ENCODE measurements around the gene MAPK8.
"Not testable (repeated sequence)": the region's sequence is repeated elsewhere in the genome, so short reads cannot be mapped to it uniquely, and the experiment has no call there.

The MAPK8 gene

DNA sequence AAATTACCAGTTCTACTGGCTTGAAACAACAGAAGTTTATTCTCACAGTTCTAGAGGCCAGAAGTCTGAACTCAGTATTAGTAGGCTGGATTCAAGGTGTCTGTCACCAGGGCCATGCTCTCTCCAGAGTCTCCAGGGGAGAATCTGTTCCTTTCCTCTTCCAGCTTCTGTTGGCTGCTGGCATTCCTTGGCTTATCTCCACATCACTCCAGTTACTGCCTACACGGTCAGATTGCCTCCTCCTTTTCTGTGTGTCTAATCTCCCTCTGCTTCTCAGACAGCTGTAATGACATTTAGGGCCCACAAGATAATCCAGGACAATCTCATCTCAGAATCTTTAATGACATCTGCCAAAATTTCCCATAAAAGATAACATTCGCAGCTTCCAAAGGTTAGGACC is 36.6 kb downstream of the MAPK8 start:
- ChIA-PET CTCF (no interaction called here), POLR2A (no interaction called here)
- TF ChIP-seq NFRKB (IDR thresholded peaks at IDR 0.05) (no peak), ARNT (IDR thresholded peaks at IDR 0.05) (no peak), SP1 (IDR thresholded peaks at IDR 0.05) (no peak), FOXK2 (IDR thresholded peaks at IDR 0.05) (no peak), BHLHE40 (IDR thresholded peaks at IDR 0.05; ENCODE audit: borderline replicate concordance) (no peak), SUZ12 (IDR thresholded peaks at IDR 0.05) (no peak), HDGF (IDR thresholded peaks at IDR 0.05; ENCODE audit: borderline replicate concordance) (no peak), ZNF384 (IDR thresholded peaks at IDR 0.05) (no peak), FOXM1 (IDR thresholded peaks at IDR 0.05; ENCODE audit: borderline replicate concordance) (no peak), CTBP1 (IDR thresholded peaks at IDR 0.05; ENCODE audit: borderline replicate concordance) (no peak), ELF4 (IDR thresholded peaks at IDR 0.05) (no peak), FOXA1 (IDR thresholded peaks at IDR 0.05) (no peak), LEF1 (IDR thresholded peaks at IDR 0.05; ENCODE audit: borderline replicate concordance) (no peak), TARDBP (IDR thresholded peaks at IDR 0.05) (no peak), L3MBTL2 (conservative IDR thresholded peaks at IDR 0.05) (no peak)
- TF ChIP-seq, protein P1, sequence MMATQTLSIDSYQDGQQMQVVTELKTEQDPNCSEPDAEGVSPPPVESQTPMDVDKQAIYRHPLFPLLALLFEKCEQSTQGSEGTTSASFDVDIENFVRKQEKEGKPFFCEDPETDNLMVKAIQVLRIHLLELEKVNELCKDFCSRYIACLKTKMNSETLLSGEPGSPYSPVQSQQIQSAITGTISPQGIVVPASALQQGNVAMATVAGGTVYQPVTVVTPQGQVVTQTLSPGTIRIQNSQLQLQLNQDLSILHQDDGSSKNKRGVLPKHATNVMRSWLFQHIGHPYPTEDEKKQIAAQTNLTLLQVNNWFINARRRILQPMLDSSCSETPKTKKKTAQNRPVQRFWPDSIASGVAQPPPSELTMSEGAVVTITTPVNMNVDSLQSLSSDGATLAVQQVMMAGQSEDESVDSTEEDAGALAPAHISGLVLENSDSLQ (IDR thresholded peaks at IDR 0.05) = no peak
- DNase-seq (ENCODE audit: extremely low spot score) = no peak

DNA sequence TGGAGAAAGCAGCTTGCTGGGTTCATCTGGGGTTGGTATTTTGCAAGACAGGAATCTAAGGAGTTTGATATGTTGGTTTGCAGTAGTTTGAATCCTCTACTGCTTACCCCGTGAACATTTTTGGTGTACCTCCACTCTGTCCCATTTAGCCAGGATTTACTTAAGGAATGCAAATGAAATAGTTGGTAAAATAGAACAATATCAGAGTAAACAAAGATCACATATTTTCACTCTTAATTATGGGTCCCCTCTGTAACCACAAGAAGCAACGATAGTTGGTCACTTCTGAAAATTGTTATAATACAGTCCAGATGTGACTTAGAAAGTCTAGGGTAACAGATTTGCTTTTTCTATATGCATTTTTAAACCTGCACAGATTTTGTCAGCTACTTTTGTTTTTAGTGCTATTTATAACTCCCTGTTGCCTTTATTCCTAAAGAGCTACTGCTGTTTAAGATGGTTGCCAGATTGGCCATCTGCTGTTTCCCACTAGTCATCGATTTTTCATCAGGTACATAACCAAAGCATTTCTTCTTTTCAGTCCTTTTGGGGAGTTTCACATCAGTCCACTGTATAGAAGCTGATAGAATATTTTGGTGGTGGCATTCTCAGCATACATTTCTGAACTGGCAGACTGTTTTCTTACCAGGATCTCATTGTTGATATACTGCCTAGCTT is 37.6 kb downstream of the MAPK8 start:
- no peak for TF ChIP-seq ARNT (IDR thresholded peaks at IDR 0.05)
- no peak for TF ChIP-seq L3MBTL2 (conservative IDR thresholded peaks at IDR 0.05)
- TF ChIP-seq SUZ12 (IDR thresholded peaks at IDR 0.05) = no peak
- TF ChIP-seq SP1 (IDR thresholded peaks at IDR 0.05) = no peak
- no peak for TF ChIP-seq NFRKB (IDR thresholded peaks at IDR 0.05)
- no peak for TF ChIP-seq FOXK2 (IDR thresholded peaks at IDR 0.05)
- no peak for TF ChIP-seq ZNF384 (IDR thresholded peaks at IDR 0.05)
- TF ChIP-seq CTBP1 (IDR thresholded peaks at IDR 0.05; ENCODE audit: borderline replicate concordance) = no peak
- no peak for TF ChIP-seq LEF1 (IDR thresholded peaks at IDR 0.05; ENCODE audit: borderline replicate concordance)
- TF ChIP-seq BHLHE40 (IDR thresholded peaks at IDR 0.05; ENCODE audit: borderline replicate concordance) = no peak
- TF ChIP-seq HDGF (IDR thresholded peaks at IDR 0.05; ENCODE audit: borderline replicate concordance) = no peak
- TF ChIP-seq FOXA1 (IDR thresholded peaks at IDR 0.05) = no peak
- TF ChIP-seq, protein P1 (IDR thresholded peaks at IDR 0.05) = no peak
- no peak for TF ChIP-seq TARDBP (IDR thresholded peaks at IDR 0.05)
- TF ChIP-seq FOXM1 (IDR thresholded peaks at IDR 0.05; ENCODE audit: borderline replicate concordance) = no peak
- TF ChIP-seq ELF4 (IDR thresholded peaks at IDR 0.05) = no peak
- CTCF ChIA-PET = interaction anchor here (1.0 kb wide), 1 partner anchor 312 kb away, joined by 4 read pairs; no protein-coding TSS in a partner anchor
- no peak for DNase-seq (ENCODE audit: extremely low spot score)
- POLR2A ChIA-PET = no interaction called here

DNA sequence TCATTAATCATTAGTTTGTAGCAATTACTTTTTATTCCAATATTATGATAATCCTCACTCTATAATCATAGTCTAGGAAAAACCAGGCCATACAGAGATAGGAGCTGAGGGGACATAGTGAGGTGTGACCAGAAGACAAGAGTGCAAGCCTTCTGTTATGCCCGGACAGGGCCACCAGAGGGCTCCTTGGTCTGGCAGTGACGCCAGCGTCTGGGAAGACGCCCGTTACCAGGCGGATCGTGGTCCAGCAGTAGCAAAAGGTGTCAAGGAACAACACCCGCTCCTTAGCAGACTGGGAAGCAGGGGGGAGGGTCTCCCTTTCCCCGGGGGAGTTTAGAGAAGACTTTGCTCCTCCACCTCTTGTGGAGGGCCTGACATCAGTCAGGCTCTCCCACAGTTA is 39.8 kb downstream of the MAPK8 start:
- CTCF ChIA-PET; POLR2A ChIA-PET; DNase-seq (ENCODE audit: extremely low spot score): not testable (repeated sequence)

DNA sequence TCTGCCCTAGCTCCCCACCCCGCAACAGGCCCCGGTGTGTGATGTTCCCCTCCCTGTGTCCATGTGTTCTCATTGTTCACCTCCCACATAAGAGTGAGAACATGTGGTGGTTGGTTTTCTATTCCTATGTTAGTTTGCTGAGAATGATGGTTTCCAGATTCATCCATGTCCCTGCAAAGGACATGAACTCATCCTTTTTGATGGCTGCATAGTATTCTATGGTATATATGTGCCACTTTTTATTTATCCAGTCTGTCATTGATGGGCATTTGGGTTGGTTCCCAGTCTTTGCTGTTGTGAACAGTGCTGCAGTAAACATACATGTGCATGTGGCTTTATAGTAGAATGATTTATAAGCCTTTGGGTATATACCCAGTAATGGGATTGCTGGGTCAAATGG is 41.1 kb downstream of the MAPK8 start:
- CTCF ChIA-PET; POLR2A ChIA-PET; DNase-seq (ENCODE audit: extremely low spot score): not testable (repeated sequence)

DNA sequence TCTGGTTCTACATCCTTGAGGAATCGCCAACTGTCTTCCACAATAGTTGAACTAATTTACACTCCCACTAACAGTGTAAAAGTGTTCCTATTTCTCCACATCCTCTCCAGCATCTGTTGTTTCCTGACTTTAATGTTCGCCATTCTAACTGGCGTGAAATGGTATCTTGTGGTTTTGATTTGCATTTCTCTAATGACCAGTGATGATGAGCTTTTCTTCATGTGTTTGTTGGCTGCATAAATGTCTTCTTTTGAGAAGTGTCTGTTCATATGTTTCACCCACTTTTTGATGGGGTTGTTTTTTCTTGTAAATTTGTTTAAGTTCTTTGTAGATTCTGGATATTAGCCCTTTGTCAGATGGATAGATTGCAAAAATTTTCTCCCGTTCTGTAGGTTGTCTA is 41.5 kb downstream of the MAPK8 start:
- POLR2A ChIA-PET; DNase-seq (ENCODE audit: extremely low spot score); CTCF ChIA-PET: not testable (repeated sequence)

DNA sequence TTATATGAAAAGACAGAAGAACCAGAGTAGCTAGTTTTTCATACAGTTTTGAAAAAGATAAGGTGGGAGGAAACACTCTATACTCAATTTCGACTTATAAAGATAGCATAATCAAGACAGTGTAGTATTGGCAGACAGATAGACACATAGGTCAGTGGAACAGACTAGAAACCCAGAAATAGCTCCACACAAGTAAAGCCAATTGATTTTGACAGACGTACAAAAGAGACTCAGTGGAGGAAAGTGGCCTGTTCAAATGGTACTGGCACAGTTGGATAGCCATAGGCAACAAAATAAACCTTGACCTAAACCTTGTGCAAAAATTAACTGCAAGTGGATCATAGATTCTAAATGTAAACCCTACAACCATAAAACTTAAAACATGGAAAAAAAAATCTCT is 46.8 kb downstream of the MAPK8 start:
- POLR2A ChIA-PET = no interaction called here
- TF ChIP-seq FOXA1 (IDR thresholded peaks at IDR 0.05) (no peak), ZNF384 (IDR thresholded peaks at IDR 0.05) (no peak), FOXM1 (IDR thresholded peaks at IDR 0.05; ENCODE audit: borderline replicate concordance) (no peak), BHLHE40 (IDR thresholded peaks at IDR 0.05; ENCODE audit: borderline replicate concordance) (no peak), ARNT (IDR thresholded peaks at IDR 0.05) (no peak), TARDBP (IDR thresholded peaks at IDR 0.05) (no peak), CTBP1 (IDR thresholded peaks at IDR 0.05; ENCODE audit: borderline replicate concordance) (no peak), ELF4 (IDR thresholded peaks at IDR 0.05) (no peak), FOXK2 (IDR thresholded peaks at IDR 0.05) (no peak)
- TF ChIP-seq, protein P1 (IDR thresholded peaks at IDR 0.05) = no peak

DNA sequence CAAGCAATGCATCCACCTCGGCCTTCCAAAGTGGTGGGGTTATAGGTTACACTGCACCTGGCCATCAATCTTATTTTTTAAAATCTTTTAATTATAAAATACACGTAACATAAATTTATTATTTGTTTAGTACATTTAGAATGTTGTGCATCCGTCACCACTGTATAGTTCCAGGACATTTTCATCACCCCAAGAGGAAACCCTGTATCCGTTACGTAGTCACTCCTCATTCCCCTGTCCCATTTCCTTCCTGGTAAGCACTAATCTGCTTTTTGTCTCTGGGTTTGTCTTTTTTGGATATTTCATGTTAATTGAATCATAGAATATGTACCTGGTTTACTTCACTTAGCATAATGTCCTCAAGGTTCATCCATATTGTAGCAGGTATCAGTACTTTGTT is 51.2 kb downstream of the MAPK8 start:
- CTCF ChIA-PET = no interaction called here
- POLR2A ChIA-PET = no interaction called here
- no peak for TF ChIP-seq SUZ12 (IDR thresholded peaks at IDR 0.05)
- no peak for DNase-seq (ENCODE audit: extremely low spot score)

More for the DNA sequence above, 46.8 kb downstream of the MAPK8 start:
- no peak for DNase-seq (ENCODE audit: extremely low spot score)
- CTCF ChIA-PET = no interaction called here
